ENCODE measurements around the gene SPDYE17. TPM values are rescaled to one million over a fixed set of nuclear protein-coding genes. Genes with fewer than 3 reads are reported as not detected.
"Not testable (repeated sequence)": the region's sequence is repeated elsewhere in the genome, so short reads cannot be mapped to it uniquely, and the experiment has no call there.

Gene SPDYE17
- not detected for polyA plus RNA-seq (ENCODE audit: insufficient read length)

GRCh38 chr7:77032261-77032660 lies at the start of gene SPDYE17:
TSS of gene SPDYE17 (minus strand) at chr7:77032361. CDS start at chr7:77030570, 1,791 bp downstream.
- not testable (repeated sequence) for DNase-seq (ENCODE audit: low read depth)

DNA sequence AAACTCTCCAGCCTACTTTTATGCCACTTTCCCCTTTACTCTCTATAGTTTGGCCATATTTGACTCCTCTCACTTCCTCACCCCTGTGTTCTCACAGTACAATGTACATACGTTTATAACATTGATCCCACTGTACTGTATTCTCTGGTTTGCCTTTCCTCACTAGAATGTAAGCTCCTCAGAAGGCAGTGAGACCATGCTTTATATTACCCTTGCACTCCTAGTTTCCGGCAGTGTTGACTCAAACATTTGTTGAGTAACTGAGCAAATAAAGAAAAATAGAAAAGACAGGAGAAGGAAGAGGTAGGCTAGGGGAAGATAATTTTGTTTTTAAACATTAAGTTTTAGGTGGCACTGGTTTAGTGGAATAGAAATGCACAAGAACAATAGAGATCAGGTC lies 48.1 kb upstream of the SPDYE17 start:
- not testable (repeated sequence) for DNase-seq (ENCODE audit: low read depth)

- not testable (repeated sequence) for DNase-seq (ENCODE audit: low read depth)
These were observed 47.5 kb upstream of the SPDYE17 start for GRCh38 chr7:77079624-77080023.

GRCh38 chr7:77079112-77079511 lies 47.0 kb upstream of the SPDYE17 start:
- DNase-seq (ENCODE audit: low read depth): not testable (repeated sequence)

DNA sequence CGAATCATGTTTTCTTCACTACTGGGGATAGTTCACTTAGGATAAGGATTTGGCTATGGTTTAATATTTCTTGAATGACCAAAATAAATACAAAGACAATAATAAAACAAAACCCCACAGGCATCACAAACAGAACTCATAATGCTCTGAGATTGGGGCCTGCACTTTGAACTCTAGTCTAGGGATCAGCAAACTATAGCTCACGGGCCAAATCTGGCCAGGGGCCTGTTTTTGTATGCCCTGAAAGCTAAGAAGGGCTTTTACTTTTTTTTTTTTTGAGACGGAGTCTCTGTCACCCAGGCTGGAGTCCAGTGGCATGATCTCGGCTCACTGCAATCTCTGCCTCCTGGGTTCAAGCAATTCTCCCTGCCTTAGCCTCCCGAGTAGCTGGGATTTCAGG lies 44.9 kb upstream of the SPDYE17 start:
- not testable (repeated sequence) for DNase-seq (ENCODE audit: low read depth)

DNA sequence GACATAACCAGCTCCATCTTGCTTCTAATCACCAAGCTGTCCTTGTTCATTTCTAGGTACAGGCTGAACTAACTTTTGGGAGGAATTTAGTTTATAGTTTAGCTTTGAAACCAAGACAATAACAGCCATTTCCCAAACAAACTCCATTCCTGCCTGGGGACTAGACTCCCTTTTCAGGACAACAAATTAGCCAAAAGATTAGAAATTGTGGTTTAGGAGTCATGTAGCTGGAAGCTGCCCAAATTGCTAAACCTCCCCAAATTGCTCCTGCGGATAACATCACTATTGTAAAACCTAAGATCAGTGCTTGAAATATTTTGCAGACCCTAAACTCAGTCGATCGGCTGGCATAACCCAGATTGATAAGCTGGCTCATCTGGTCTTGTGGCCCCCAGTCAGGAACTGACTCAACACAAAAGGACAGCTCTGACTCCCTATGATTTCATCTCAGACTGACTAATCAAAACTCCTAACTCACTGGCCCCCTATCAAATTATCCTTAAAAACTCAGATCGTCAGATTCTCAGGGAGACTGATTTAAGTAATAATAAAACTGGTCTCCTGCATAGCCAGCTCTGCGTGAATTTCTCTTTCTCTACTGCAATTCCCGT lies 42.7 kb upstream of the SPDYE17 start:
- DNase-seq (ENCODE audit: low read depth): not testable (repeated sequence)

- not testable (repeated sequence) for DNase-seq (ENCODE audit: low read depth)
These were observed 38.9 kb upstream of the SPDYE17 start for GRCh38 chr7:77071108-77071507.

DNA sequence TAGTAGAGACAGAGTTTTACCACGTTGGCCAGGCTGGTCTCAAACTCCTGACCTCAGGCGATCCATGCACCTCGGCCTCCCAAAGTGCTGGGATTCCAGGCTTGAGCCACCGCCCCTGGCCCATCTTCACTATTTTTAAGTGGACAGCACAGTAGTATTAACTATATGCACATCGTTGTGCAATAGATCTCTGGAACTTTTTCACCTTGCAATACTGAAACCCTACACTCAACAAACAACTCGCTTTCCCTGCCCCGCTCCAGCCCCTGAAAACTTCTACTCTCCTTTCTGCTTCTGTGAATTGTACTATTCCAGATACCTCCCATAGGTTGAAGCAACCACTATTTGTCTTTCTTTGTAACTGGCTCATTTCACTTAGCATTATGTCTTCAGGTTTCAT lies 33.7 kb upstream of the SPDYE17 start:
- DNase-seq (ENCODE audit: low read depth): not testable (repeated sequence)

DNA sequence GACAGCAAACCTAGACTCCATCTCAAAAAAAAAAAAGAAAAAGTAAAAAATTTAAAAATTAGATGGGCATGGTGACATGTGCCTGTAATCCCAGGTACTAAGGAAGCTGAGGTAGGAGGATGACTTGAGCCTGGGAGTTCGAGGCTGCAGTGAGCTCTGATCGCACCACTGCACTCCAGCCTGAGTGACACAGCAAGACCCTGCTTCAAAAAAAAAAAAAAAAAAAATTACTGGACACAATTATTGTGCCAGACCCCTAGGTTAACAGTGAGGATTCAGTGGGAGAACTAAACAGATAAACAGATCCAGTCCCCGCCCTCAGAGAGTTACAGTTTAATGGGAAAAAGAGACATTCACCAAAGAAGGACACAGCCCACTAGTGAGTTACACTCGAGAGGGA lies 31.6 kb upstream of the SPDYE17 start:
- DNase-seq (ENCODE audit: low read depth): not testable (repeated sequence)

DNA sequence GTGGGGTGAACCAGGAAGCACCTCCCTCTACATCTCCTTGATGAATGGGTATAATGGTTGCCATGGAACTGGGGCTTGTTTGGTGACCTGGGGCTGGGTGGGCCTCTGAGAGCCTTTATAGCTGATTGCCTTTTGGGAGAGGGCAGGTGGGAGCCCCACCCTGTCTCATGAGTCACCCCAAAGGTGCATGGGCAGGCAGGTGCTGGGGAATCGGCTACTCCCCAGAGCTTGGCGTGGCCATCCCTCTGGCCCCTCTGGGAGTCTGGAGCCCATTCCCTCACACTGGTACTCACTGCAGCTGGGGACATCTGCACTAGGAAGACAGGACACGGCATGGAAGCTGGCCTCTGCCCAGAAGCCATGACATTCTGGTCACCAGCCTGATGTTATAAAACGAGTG lies 30.4 kb upstream of the SPDYE17 start, which contains the start of gene SPDYE18:
SPDYE18 (minus strand) TSS at position 2 of the 400 bp plus-strand sequence. CDS start 2,046 bp downstream, outside the sequence.
- DNase-seq (ENCODE audit: low read depth): not testable (repeated sequence)

GRCh38 chr7:77026349-77026748 lies 5.8 kb downstream of the SPDYE17 start:
- not testable (repeated sequence) for DNase-seq (ENCODE audit: low read depth)

DNA sequence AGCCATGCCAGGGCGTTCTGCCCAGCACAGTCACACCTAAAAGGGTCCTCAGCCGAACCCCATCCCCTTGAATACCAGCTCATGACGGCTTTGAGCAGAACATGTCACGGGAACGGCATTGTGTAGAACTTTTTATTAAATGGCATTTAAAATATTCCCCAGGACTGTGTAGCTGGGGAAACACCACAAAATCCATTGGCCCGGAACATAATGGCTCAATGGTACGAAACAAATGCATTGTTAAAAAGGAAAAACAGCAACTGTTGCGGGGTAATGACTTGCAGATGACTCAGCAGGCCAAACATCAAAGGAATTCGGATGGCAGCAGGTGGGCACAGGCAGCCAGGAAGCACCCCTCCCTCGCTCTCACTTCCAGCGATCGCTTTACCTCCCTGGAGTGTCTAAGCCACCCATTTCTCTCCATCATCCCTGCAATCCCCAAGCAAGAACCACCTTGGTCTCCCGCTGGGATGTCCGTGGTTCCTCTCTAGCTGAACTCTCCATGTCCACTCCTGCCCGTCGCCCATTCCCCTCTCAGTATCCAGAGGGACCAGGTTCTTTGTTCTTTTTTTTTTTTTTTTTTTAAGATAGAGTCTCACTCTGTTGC lies 22.0 kb downstream of the SPDYE17 start:
- not testable (repeated sequence) for DNase-seq (ENCODE audit: low read depth)

DNA sequence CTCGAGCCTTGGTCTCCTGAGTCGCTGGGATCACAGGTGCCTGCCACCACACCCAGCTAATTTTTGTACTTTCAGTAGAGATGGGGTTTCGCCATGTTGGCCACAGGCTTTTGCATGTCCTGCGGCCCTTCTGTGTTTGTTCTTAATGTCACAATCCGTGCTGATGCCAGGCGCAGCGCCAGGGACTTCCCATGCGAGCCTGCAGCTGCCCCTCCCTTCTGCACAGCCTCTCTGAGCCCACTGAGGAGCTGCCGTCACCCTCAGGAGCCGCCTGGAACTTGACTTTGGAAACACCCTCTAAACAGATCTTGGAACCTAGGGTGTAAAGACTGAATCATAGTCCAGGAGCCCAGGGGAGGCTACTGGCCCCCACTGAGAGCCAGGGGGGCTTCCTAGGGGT lies 24.2 kb downstream of the SPDYE17 start:
- DNase-seq (ENCODE audit: low read depth): not testable (repeated sequence)

GRCh38 chr7:77006127-77007110 lies 25.7 kb downstream of the SPDYE17 start:
- not testable (repeated sequence) for DNase-seq (ENCODE audit: low read depth)

DNA sequence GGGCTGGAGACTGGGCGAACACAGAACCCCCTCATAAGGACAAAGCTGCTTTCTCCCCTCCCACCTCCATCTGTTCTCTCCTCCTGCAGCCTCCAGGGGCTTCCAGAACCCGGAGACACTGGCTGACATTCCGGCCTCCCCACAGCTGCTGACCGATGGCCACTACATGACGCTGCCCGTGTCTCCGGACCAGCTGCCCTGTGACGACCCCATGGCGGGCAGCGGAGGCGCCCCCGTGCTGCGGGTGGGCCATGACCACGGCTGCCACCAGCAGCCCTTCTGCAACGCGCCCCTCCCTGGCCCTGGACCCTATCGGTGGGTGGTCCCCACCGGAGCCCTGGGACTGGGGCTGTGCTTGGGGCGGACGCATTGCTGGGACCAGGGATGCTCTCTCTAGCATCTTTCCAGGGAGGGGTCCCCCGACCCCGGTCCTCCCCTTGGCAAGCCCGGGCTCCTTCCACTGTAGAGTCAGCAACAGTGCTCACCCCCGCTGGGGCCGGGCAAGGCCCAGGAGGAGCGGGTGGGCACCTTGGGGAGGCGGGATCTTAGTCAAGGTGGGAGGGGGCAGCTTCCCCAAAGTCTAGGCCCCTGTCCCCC lies 26.6 kb downstream of the SPDYE17 start:
- DNase-seq (ENCODE audit: low read depth): not testable (repeated sequence)

DNA sequence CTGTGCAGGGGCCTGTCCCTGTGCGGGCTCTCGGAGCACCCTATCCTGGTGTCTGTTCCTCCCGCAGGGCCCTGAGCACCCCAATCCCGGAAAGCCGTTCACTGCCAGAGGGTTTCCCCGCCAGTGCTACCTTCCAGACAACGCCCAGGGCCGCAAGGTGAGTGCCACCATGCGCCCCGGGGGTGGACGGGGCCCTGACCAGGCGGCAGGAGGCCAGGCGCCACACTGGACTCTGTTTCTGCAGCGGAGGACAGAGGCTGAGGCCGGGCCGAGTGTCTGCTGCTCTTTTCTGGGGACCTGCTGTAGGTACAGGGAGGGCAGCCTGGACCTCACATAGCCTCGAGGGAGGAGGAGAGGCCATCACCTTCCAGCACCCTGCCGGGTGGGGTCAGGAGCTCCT lies 28.0 kb downstream of the SPDYE17 start:
- not testable (repeated sequence) for DNase-seq (ENCODE audit: low read depth)

DNA sequence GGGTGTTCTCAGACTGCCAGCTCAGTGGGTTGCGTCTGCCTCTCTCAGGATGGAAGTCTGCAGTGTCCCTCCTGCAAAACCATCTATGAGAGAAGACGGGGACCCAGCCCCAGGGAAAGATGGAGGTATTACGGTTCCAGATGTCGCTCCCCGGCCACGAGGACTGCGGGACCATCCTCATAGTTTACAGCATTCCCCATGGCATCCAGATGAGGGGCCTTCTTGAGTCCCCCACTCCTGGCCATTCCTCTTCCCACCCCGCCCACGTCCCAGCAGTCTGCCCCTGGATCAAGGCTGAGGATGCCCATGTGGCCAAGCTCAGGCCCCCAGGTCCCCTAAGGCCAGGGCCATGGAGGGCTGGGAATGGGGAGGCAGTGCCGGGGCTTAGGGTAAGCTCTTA lies 28.9 kb downstream of the SPDYE17 start:
- DNase-seq (ENCODE audit: low read depth): not testable (repeated sequence)

DNA sequence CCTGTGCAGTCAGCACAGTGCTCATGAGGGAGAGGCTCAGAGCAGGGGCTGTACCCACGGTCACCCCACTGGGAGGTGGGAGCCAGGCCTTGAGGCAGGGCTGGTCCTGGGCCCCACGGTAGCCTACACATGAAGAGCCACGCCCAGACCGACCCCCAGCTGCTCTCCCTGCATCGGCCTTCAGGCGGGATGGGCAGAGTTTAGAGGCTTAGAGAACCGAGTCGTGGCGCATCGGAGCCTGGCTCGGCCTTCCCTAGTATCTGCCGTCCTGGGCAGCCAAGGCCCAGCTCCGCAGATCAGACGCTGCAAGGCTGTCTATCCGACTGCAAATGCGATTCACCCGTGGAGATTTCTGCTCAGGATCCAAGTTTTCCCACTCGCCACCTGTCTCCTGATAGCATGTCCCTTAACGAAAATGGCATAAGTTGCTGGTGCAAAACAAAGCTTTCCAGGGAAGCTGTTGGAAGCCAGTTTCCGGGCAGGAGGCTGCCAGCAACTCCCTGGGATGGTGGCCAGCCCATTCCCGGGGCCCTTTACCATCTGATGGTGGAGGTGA lies 29.4 kb downstream of the SPDYE17 start:
- not testable (repeated sequence) for DNase-seq (ENCODE audit: low read depth)

DNA sequence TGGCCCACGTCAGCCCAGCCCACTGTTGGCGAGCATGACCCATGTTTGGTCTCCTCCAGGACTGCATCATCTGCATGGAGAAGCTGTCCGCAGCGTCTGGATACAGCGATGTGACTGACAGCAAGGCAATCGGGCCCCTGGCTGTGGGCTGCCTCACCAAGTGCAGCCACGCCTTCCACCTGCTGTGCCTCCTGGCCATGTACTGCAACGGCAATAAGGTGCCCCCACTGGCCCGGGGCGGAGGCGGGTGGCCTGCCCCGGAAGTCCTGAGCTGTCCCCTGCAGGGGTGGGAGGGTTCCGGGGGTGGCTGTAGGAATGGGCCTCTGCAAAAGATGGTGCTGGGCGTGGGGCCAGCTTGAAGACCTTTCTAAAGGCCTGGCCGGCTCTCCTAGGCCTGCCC lies 30.1 kb downstream of the SPDYE17 start:
- DNase-seq (ENCODE audit: low read depth): not testable (repeated sequence)

DNA sequence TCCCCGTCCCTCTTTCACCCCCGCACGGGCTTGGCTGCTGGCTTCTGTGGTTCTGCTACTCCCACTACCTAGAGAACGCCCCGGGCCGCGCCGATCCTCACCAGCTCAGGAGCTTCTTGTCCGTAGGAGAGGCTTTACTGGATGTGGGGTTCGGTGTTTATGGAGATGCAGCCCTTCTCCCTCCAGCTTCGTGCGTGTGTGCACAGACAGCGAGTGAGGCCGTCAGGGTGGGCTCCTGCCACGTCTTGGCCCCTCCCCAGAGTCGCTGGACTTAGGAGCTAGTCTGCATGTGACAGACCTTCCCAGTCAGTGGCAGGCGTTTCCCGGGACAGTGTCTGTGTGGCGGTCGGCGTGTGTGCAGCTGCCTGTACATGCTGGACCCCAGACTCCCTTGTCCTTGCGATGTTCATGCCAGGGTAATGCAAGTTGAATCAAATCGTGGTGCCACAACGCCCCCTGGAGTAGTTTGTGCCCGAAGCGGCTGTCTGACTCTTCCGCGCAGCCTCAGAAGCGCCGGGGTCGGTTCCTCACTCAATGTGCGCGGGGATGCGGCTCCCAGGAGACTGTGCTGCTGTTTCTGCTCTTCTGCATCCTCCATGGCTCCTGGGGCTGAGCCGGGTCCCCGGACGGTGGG lies 32.6 kb downstream of the SPDYE17 start:
- not testable (repeated sequence) for DNase-seq (ENCODE audit: low read depth)

All from forelimb muscle (tissue), 1 donor.